GM23338 (cell line): ENCODE results near the gene CADPS2. TPM values are rescaled to one million over a fixed set of nuclear protein-coding genes. Genes with fewer than 3 reads are reported as not detected.

Experiments
- ATAC-seq: fragments of 200-7000 bp; cut with Tn5 transposase; 3 replicates; pipeline ENCODE4 v1.9.1; 2020
- DNase-seq: peaks from one replicate; pipeline ENCODE4 v3.0.0-alpha.2; 2015; ENCODE audit warnings: low spot score
- H2AFZ ChIP-seq: fragments of 200-600 bp; sonication (generic); 2 replicates; pipeline ENCODE4 v1.8.0; 2016; ENCODE audit warnings: antibody characterized with exemption, mild to moderate bottlenecking, moderate library complexity
- H3F3A ChIP-seq: fragments of 200-600 bp; sonication (generic); replicated peaks from 2 replicates; pipeline ENCODE4 v1.8.0; 2017; ENCODE audit warnings: antibody characterized with exemption, mixed run types, low read depth
- H3K27ac ChIP-seq: fragments of 200-600 bp; sonication (generic); 2 replicates; pipeline ENCODE4 v1.6.1; 2016; ENCODE audit warnings: low read depth
- H3K27me3 ChIP-seq: fragments of 200-600 bp; sonication (generic); 2 replicates; pipeline ENCODE4 v1.8.0; 2016; ENCODE audit warnings: mild to moderate bottlenecking, mixed run types, moderate library complexity; ENCODE audit not compliant: insufficient read depth
- H3K36me3 ChIP-seq: fragments of 200-600 bp; sonication (generic); 2 replicates; pipeline ENCODE4 v1.8.0; 2016; ENCODE audit warnings: mild to moderate bottlenecking; ENCODE audit not compliant: insufficient read depth
- H3K4me1 ChIP-seq: fragments of 200-600 bp; sonication (generic); 2 replicates; pipeline ENCODE4 v1.8.0; 2016; ENCODE audit warnings: mild to moderate bottlenecking, moderate library complexity; ENCODE audit not compliant: insufficient read depth
- H3K4me2 ChIP-seq: fragments of 200-600 bp; sonication (generic); 2 replicates; pipeline ENCODE4 v1.7.1; 2017; ENCODE audit warnings: mixed run types
- H3K4me3 ChIP-seq: fragments of 200-600 bp; sonication (generic); 2 replicates; pipeline ENCODE4 v1.6.1; 2016; ENCODE audit warnings: mixed run types
- H3K79me2 ChIP-seq: fragments of 200-600 bp; sonication (generic); replicated peaks from 2 replicates; pipeline ENCODE4 v1.8.0; 2017; ENCODE audit warnings: mild to moderate bottlenecking; ENCODE audit not compliant: insufficient read depth
- H3K9me2 ChIP-seq: fragments of 200-600 bp; sonication (generic); 2 replicates; pipeline ENCODE4 v1.8.0; 2017; ENCODE audit not compliant: insufficient read depth
- H4K20me1 ChIP-seq: fragments of 200-600 bp; sonication (generic); replicated peaks from 2 replicates; pipeline ENCODE4 v1.8.0; 2017; ENCODE audit warnings: mild to moderate bottlenecking; ENCODE audit not compliant: insufficient read depth
- H3K27ac Mint-ChIP-seq: 2 replicates; pipeline ENCODE4 v1.8.0; 2020; ENCODE audit warnings: inconsistent platforms, mild to moderate bottlenecking, moderate library complexity, mixed read lengths
- H3K27me3 Mint-ChIP-seq: 3 replicates; pipeline ENCODE4 v1.8.0; 2022; ENCODE audit warnings: low read depth, mild to moderate bottlenecking, moderate library complexity, mixed read lengths, inconsistent platforms; ENCODE audit not compliant: insufficient read depth, poor library complexity
- H3K36me3 Mint-ChIP-seq: 3 replicates; pipeline ENCODE4 v1.8.0; 2021; ENCODE audit warnings: low read depth, mild to moderate bottlenecking, inconsistent platforms, moderate library complexity, mixed read lengths
- H3K4me1 Mint-ChIP-seq: 3 replicates; pipeline ENCODE4 v1.8.0; 2020; ENCODE audit warnings: mild to moderate bottlenecking, inconsistent platforms, mixed read lengths
- H3K4me3 Mint-ChIP-seq: 3 replicates; pipeline ENCODE4 v1.8.0; 2021; ENCODE audit warnings: moderate library complexity, mild to moderate bottlenecking, inconsistent platforms, mixed read lengths
- H3K9me3 Mint-ChIP-seq: 3 replicates; pipeline ENCODE4 v1.8.0; 2020; ENCODE audit warnings: moderate library complexity, mild to moderate bottlenecking, inconsistent platforms, mixed read lengths
- CTCF ChIP-seq, 2 experiments: fragments of 200-600 bp in 1 of 2; sonication (generic) in 1 of 2; conservative IDR thresholded peaks; 2 replicates each; pipeline versions ENCODE4 v1.5.1 to v1.6.1; 2016 to 2017; ENCODE audit warnings: antibody characterized with exemption in 2 of 2, low read depth in 2 of 2, mild to moderate bottlenecking in 2 of 2, moderate library complexity in 1 of 2
- ETS1 ChIP-seq: IDR thresholded peaks from 2 replicates; pipeline ENCODE4 v1.6.1; 2016; ENCODE audit warnings: antibody characterized with exemption
- EZH2 ChIP-seq: fragments of 200-600 bp; sonication (generic); IDR thresholded peaks from one replicate; pipeline ENCODE4 v1.8.0; 2017; ENCODE audit warnings: antibody characterized with exemption, mild to moderate bottlenecking, low read depth; ENCODE audit not compliant: unreplicated experiment
- EZH2phosphoT487 ChIP-seq: fragments of 200-600 bp; sonication (generic); IDR thresholded peaks from one replicate; pipeline ENCODE4 v1.8.1; 2018; ENCODE audit warnings: antibody characterized with exemption; ENCODE audit not compliant: unreplicated experiment
- POLR2AphosphoS5 ChIP-seq: IDR thresholded peaks from 2 replicates; pipeline ENCODE4 v1.6.1; 2016; ENCODE audit warnings: antibody characterized with exemption, low read depth
- REST ChIP-seq: IDR thresholded peaks from one replicate; pipeline ENCODE4 v1.6.1; 2018; ENCODE audit warnings: antibody characterized with exemption; ENCODE audit not compliant: unreplicated experiment
- ZNF114 ChIP-seq: fragments of 250-450 bp; sonication (Bioruptor Pico); IDR thresholded peaks from 2 replicates; pipeline ENCODE4 v1.5.0; 2020; ENCODE audit warnings: mild to moderate bottlenecking, moderate library complexity
- ZNF331 ChIP-seq: fragments of 250-450 bp; sonication (Bioruptor Pico); IDR thresholded peaks from 2 replicates; pipeline ENCODE4 v1.5.0; 2020; ENCODE audit warnings: low read depth, mild to moderate bottlenecking, moderate library complexity
- polyA plus RNA-seq: library from polyadenylated mRNA; unstranded; fragments of >200 nt; fragmentation: Nextera tagmentation; extraction: Ambion mirVana; gene quantifications from 2 replicates; pipeline ENCODE4 v1.2.1, GENCODE V29; 2016
- total RNA-seq: library from RNA; depleted of rRNA; stranded (reverse); fragments of >200 nt; shearing (Covaris generic); gene quantifications from 2 replicates; pipeline ENCODE4 v1.2.3, GENCODE V29; 2014

CADPS2 gene
- total and polyA plus RNA-seq, 2 experiments from 2014 or later: 16.3 to 36.9 TPM

- Mint-ChIP-seq H3K9me3 (peaks cover 8% of the 10 kb centered on the region; the same call in 2 of the 3 replicates), H3K27ac (no peak overlapping the region; the same call in 1 of the 2 replicates), H3K27me3 (peaks cover 4% of the 10 kb centered on the region), H3K36me3 (0 out of 3 replicates have a peak, but pooled peaks cover 3% of the 10 kb centered on the region), H3K4me3 (no peak overlapping the region), H3K4me1 (peaks cover 49% of the 10 kb centered on the region)
- H3K27ac ChIP-seq: no peak overlapping the region
- H2AFZ ChIP-seq: no peak overlapping the region
- no peaks in the 10 kb centered on the region for H3K36me3 ChIP-seq
- ATAC-seq (no peak), DNase-seq (no peak)
- peaks cover 31% of the 10 kb centered on the region for H3K4me1 ChIP-seq
- no peaks in the 10 kb centered on the region; the same call in 1 of the 2 replicates for H3F3A ChIP-seq
- no peaks in the 10 kb centered on the region for H3K9me2 ChIP-seq
- H3K4me2 ChIP-seq: no peak overlapping the region
- H3K27me3 ChIP-seq: no peaks in the 10 kb centered on the region
- TF ChIP-seq ZNF331 (CRISPR knock-in tag) (no peak), ZNF114 (no peak), EZH2phosphoT487 (no peak), CTCF (conservative IDR thresholded peaks at IDR 0.05; ENCODE audit: low read depth in 2 of 2) (no peak), POLR2AphosphoS5 (no peak), ETS1 (no peak), REST (no peak), EZH2 (no peak)
- no peak overlapping the region for H3K4me3 ChIP-seq
- H4K20me1 ChIP-seq: no peaks in the 10 kb centered on the region
- H3K79me2 ChIP-seq: no peaks in the 10 kb centered on the region
These were observed 201.8 kb downstream of the CADPS2 start for GRCh38 chr7:122684504-122684903.
